Neural progenitor cell (in vitro differentiated cells): Measurements from ENCODE around the gene SLC5A3.

Experiments used
- CTCF ChIP-seq: fragments of 200-600 bp; sonication (generic); IDR thresholded peaks from 2 replicates; pipeline ENCODE4 v1.5.1; 2017; ENCODE audit warnings: antibody characterized with exemption, mild to moderate bottlenecking
- EZH2 ChIP-seq: fragments of 200-600 bp; sonication (generic); IDR thresholded peaks from 2 replicates; pipeline ENCODE4 v1.6.1; 2017; ENCODE audit warnings: antibody characterized with exemption, mild to moderate bottlenecking, moderate library complexity
- EZH2phosphoT487 ChIP-seq: fragments of 200-600 bp; sonication (generic); IDR thresholded peaks from 2 replicates; pipeline ENCODE4 v1.6.1; 2017; ENCODE audit warnings: antibody characterized with exemption

GRCh38 chr21:34075091-34075425 lies 1.7 kb downstream of the SLC5A3 start:
- TF ChIP-seq EZH2 (no peak), CTCF (no peak), EZH2phosphoT487 (no peak)
